ENCODE measurements around the gene C4orf17.

The C4orf17 gene

DNA sequence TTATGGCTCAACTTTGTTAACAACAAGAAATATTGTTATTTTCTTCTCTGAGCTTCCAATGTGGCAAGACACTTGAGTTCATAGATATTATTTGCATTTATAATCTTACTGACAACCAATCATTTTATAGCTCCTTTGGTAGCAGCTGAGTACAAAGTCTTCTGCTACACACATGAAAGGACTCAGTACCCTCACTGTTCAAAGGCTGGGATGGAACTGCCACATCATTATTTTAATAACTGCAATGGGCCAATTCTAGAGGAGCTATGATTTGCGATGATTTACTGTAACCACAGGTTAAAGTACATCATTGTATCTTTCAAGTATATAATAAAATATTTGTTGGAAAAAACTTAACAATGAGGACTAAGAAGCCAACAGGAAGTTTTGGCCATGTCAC lies 74.7 kb downstream of the C4orf17 start:
- Histone ChIP-seq H3F3A (ENCODE audit: insufficient read depth) (no peaks in the 10 kb centered on the region), H4K20me1 (ENCODE audit: low read depth, low read length) (no peaks in the 10 kb centered on the region), H2AFZ (ENCODE audit: low read depth, low read length, severe bottlenecking) (no peak overlapping the region), H3K27me3 (ENCODE audit: low read length) (no peaks in the 10 kb centered on the region), H3K36me3 (ENCODE audit: low read length) (no peaks in the 10 kb centered on the region), H3K27ac (ENCODE audit: low read depth, low read length) (no peak overlapping the region), H3K4me3 (ENCODE audit: insufficient read depth, low read length, poor library complexity, severe bottlenecking) (no peak overlapping the region), H3K4me2 (ENCODE audit: low read depth, low read length, poor library complexity, severe bottlenecking) (no peak overlapping the region), H3K9me3 (ENCODE audit: insufficient read depth, low read length) (no peaks in the 10 kb centered on the region), H3K9ac (ENCODE audit: low read length) (no peak overlapping the region), H3K9me2 (replicated peaks; ENCODE audit: insufficient read depth, low read length) (no peaks in the 10 kb centered on the region), H3K79me2 (ENCODE audit: insufficient read depth, low read length) (no peaks in the 10 kb centered on the region)
- TF ChIP-seq, protein P1, sequence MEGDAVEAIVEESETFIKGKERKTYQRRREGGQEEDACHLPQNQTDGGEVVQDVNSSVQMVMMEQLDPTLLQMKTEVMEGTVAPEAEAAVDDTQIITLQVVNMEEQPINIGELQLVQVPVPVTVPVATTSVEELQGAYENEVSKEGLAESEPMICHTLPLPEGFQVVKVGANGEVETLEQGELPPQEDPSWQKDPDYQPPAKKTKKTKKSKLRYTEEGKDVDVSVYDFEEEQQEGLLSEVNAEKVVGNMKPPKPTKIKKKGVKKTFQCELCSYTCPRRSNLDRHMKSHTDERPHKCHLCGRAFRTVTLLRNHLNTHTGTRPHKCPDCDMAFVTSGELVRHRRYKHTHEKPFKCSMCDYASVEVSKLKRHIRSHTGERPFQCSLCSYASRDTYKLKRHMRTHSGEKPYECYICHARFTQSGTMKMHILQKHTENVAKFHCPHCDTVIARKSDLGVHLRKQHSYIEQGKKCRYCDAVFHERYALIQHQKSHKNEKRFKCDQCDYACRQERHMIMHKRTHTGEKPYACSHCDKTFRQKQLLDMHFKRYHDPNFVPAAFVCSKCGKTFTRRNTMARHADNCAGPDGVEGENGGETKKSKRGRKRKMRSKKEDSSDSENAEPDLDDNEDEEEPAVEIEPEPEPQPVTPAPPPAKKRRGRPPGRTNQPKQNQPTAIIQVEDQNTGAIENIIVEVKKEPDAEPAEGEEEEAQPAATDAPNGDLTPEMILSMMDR (IDR thresholded peaks at IDR 0.05; ENCODE audit: insufficient read depth, low read length, poor library complexity, severe bottlenecking) = no peak
- no peak for TF ChIP-seq EZH2phosphoT487 (conservative IDR thresholded peaks at IDR 0.05; ENCODE audit: low read length)

DNA sequence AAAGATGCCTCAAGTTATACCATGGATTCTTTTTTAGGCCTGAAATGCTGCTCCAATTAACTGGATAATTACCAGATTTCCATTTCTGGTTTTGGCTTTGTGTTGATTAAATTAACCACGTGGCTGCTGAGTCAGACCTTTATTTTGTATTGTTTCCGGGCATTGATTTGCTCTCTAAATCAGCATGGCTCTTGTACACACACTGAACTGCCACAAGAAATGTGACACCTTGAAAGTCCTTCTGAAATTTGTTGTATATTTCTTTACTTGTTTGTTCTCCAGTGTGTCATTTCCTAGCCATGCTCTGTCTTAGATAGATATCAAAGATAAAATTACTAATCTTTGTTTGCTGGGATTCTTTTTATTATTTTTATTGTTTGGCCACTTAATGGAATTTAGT lies 75.5 kb downstream of the C4orf17 start:
- no peaks in the 10 kb centered on the region for H3K79me2 ChIP-seq (ENCODE audit: insufficient read depth, low read length)
- H3K4me3 ChIP-seq (ENCODE audit: insufficient read depth, low read length, poor library complexity, severe bottlenecking) = no peak overlapping the region
- no peaks in the 10 kb centered on the region for H3K9me2 ChIP-seq (replicated peaks; ENCODE audit: insufficient read depth, low read length)
- no peak overlapping the region for H2AFZ ChIP-seq (ENCODE audit: low read depth, low read length, severe bottlenecking)
- H3F3A ChIP-seq (ENCODE audit: insufficient read depth) = no peaks in the 10 kb centered on the region
- no peak overlapping the region for H3K9ac ChIP-seq (ENCODE audit: low read length)
- H3K27ac ChIP-seq (ENCODE audit: low read depth, low read length) = no peak overlapping the region
- H3K9me3 ChIP-seq (ENCODE audit: insufficient read depth, low read length) = no peaks in the 10 kb centered on the region
- no peaks in the 10 kb centered on the region for H3K36me3 ChIP-seq (ENCODE audit: low read length)
- no peak for TF ChIP-seq EZH2phosphoT487 (conservative IDR thresholded peaks at IDR 0.05; ENCODE audit: low read length)
- TF ChIP-seq, protein P1 (IDR thresholded peaks at IDR 0.05; ENCODE audit: insufficient read depth, low read length, poor library complexity, severe bottlenecking) = no peak
- H3K27me3 ChIP-seq (ENCODE audit: low read length) = no peaks in the 10 kb centered on the region
- H3K4me2 ChIP-seq (ENCODE audit: low read depth, low read length, poor library complexity, severe bottlenecking) = no peak overlapping the region
- no peaks in the 10 kb centered on the region for H4K20me1 ChIP-seq (ENCODE audit: low read depth, low read length)

DNA sequence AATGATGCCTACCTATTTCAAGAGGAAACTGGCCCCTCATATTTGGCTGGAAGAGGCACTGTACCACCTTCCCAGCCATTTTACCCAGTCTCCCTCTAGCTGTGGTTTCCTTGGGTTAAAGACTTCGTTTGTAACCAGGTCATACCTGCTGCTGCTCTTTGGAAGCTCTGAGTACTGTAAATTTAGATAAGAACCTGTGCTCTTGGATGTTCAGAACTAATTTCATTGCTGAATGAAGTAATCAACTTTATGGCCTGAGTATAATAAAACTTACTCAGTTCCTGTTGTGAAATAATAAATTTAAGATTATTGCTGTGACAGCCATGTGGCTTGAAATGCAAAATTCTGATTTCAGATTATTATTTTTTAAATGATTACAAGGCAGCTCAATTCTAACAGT lies 76.0 kb downstream of the C4orf17 start:
- Histone ChIP-seq H3K79me2 (ENCODE audit: insufficient read depth, low read length) (no peaks in the 10 kb centered on the region), H3K4me3 (ENCODE audit: insufficient read depth, low read length, poor library complexity, severe bottlenecking) (no peak overlapping the region), H3K27me3 (ENCODE audit: low read length) (no peaks in the 10 kb centered on the region), H4K20me1 (ENCODE audit: low read depth, low read length) (no peaks in the 10 kb centered on the region), H2AFZ (ENCODE audit: low read depth, low read length, severe bottlenecking) (no peak overlapping the region), H3K36me3 (ENCODE audit: low read length) (no peaks in the 10 kb centered on the region), H3K9me2 (replicated peaks; ENCODE audit: insufficient read depth, low read length) (no peaks in the 10 kb centered on the region), H3K9me3 (ENCODE audit: insufficient read depth, low read length) (no peaks in the 10 kb centered on the region), H3F3A (ENCODE audit: insufficient read depth) (no peaks in the 10 kb centered on the region), H3K9ac (ENCODE audit: low read length) (no peak overlapping the region), H3K4me2 (ENCODE audit: low read depth, low read length, poor library complexity, severe bottlenecking) (no peak overlapping the region), H3K27ac (ENCODE audit: low read depth, low read length) (no peak overlapping the region)
- TF ChIP-seq, protein P1 (IDR thresholded peaks at IDR 0.05; ENCODE audit: insufficient read depth, low read length, poor library complexity, severe bottlenecking) = no peak
- no peak for TF ChIP-seq EZH2phosphoT487 (conservative IDR thresholded peaks at IDR 0.05; ENCODE audit: low read length)
